ENCODE results near the gene YAF2. TPM values are rescaled to one million over a fixed set of nuclear protein-coding genes. Genes with fewer than 3 reads are reported as not detected.

YAF2 gene
- total RNA-seq, 1 experiment from 2014 or later, result 49.6 TPM

DNA sequence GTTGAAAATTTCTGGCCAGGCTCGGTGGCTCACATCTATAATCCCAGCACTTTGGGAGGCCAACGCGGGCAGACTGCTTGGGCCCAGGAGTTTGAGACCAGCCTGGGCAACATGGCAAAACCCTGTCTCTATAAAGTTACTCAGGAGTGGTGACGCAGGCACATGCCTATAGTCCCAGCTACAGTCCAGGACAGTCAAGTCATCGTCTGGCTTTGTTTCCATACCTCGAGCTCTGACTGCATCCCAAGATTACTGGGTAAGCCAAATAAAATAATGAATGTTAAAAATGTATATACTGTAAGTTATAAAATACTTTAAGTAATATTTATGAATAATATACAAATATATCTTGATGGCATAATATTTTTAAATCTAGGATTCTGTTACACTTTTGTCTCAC is 70.3 kb downstream of the YAF2 start:
- Mint-ChIP-seq H3K36me3 (ENCODE audit: insufficient read depth, unreplicated experiment) (peaks cover 23% of the 10 kb centered on the region), H3K4me3 (ENCODE audit: unreplicated experiment) (no peak overlapping the region), H3K27ac (ENCODE audit: low read depth, unreplicated experiment) (no peak overlapping the region), H3K4me1 (ENCODE audit: insufficient read depth, unreplicated experiment) (peaks cover 5% of the 10 kb centered on the region), H3K9me3 (ENCODE audit: unreplicated experiment) (no peaks in the 10 kb centered on the region), H3K27me3 (ENCODE audit: insufficient read depth, unreplicated experiment) (no peaks in the 10 kb centered on the region)
- intact Hi-C loops (cut with micrococcal nuclease), result no loop called here
- no peak for DNase-seq (ENCODE audit: unreplicated experiment)
- ChIA-PET POLR2A (interaction anchor here (0.6 kb wide), 1 partner anchor 250 kb away, joined by 3 read pairs; no protein-coding TSS in a partner anchor), CTCF (interaction anchor here (0.8 to 2.0 kb wide), 2 partner anchors 13 to 129 kb away, joined by 3 to 5 read pairs; no protein-coding TSS in a partner anchor)
- TF ChIP-seq, protein P1, sequence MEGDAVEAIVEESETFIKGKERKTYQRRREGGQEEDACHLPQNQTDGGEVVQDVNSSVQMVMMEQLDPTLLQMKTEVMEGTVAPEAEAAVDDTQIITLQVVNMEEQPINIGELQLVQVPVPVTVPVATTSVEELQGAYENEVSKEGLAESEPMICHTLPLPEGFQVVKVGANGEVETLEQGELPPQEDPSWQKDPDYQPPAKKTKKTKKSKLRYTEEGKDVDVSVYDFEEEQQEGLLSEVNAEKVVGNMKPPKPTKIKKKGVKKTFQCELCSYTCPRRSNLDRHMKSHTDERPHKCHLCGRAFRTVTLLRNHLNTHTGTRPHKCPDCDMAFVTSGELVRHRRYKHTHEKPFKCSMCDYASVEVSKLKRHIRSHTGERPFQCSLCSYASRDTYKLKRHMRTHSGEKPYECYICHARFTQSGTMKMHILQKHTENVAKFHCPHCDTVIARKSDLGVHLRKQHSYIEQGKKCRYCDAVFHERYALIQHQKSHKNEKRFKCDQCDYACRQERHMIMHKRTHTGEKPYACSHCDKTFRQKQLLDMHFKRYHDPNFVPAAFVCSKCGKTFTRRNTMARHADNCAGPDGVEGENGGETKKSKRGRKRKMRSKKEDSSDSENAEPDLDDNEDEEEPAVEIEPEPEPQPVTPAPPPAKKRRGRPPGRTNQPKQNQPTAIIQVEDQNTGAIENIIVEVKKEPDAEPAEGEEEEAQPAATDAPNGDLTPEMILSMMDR (IDR thresholded peaks at IDR 0.05; ENCODE audit: unreplicated experiment), result no peak
- no TSS peak for BruUV-seq (replicated peaks)

DNA sequence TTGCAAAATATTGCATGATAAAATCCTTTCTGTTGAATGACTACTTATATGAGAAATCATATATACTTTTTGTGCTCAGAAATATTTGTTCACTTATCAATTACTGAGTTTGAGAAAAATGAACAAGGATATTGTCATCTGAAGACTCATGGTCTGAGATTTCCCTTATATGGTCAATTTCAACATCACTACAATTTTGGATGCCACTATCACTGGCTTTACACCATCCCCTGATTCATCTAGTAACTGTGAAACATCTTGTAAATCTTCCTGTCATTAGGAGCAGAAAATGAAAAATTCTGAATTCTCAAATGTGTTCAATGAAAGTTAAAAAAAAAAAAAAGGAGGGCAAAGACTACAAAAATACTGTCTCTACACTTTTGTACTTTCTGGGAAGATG is 71.5 kb downstream of the YAF2 start:
- ChIA-PET CTCF (no interaction called here), POLR2A (no interaction called here)
- intact Hi-C loops (cut with micrococcal nuclease), result no loop called here
- Mint-ChIP-seq H3K4me3 (ENCODE audit: unreplicated experiment) (no peak overlapping the region), H3K36me3 (ENCODE audit: insufficient read depth, unreplicated experiment) (peaks cover 18% of the 10 kb centered on the region), H3K9me3 (ENCODE audit: unreplicated experiment) (no peaks in the 10 kb centered on the region), H3K27me3 (ENCODE audit: insufficient read depth, unreplicated experiment) (no peaks in the 10 kb centered on the region), H3K4me1 (ENCODE audit: insufficient read depth, unreplicated experiment) (peaks cover 12% of the 10 kb centered on the region), H3K27ac (ENCODE audit: low read depth, unreplicated experiment) (no peak overlapping the region)
- DNase-seq (ENCODE audit: unreplicated experiment), result no peak
- TF ChIP-seq, protein P1 (IDR thresholded peaks at IDR 0.05; ENCODE audit: unreplicated experiment), result no peak
- no TSS peak for BruUV-seq (replicated peaks)

DNA sequence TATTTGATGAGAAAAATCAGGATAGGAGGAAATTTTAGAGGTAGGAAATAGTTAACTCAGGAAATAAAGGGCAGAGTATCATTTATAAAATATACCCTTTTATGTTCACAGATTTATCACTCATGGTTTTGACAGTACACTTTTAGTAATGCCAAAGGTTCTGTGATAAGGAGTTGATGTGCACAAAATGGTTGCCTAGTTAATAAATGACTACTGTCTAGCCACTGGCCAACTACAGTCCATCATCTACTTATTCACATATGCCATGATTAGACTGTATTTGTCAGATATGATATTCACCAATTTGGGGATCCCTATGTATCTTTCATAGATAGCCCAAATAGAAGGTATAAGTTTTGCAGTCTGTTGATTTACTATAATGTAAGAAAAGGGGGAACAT is 74.1 kb downstream of the YAF2 start:
- H3K4me3 Mint-ChIP-seq (ENCODE audit: unreplicated experiment), result no peak overlapping the region
- no peak for DNase-seq (ENCODE audit: unreplicated experiment)
- peaks cover 19% of the 10 kb centered on the region for H3K36me3 Mint-ChIP-seq (ENCODE audit: insufficient read depth, unreplicated experiment)
- no peaks in the 10 kb centered on the region for H3K9me3 Mint-ChIP-seq (ENCODE audit: unreplicated experiment)
- H3K27ac Mint-ChIP-seq (ENCODE audit: low read depth, unreplicated experiment), result no peak overlapping the region
- H3K27me3 Mint-ChIP-seq (ENCODE audit: insufficient read depth, unreplicated experiment), result no peaks in the 10 kb centered on the region
- BruUV-seq (replicated peaks), result no TSS peak
- TF ChIP-seq, protein P1 (IDR thresholded peaks at IDR 0.05; ENCODE audit: unreplicated experiment), result no peak
- POLR2A ChIA-PET, result interaction anchor here (1.0 kb wide), 1 partner anchor 19 kb away, joined by 3 read pairs; no protein-coding TSS in a partner anchor
- intact Hi-C loops (cut with micrococcal nuclease), result no loop called here
- CTCF ChIA-PET, result no interaction called here
- peaks cover 12% of the 10 kb centered on the region for H3K4me1 Mint-ChIP-seq (ENCODE audit: insufficient read depth, unreplicated experiment)

DNA sequence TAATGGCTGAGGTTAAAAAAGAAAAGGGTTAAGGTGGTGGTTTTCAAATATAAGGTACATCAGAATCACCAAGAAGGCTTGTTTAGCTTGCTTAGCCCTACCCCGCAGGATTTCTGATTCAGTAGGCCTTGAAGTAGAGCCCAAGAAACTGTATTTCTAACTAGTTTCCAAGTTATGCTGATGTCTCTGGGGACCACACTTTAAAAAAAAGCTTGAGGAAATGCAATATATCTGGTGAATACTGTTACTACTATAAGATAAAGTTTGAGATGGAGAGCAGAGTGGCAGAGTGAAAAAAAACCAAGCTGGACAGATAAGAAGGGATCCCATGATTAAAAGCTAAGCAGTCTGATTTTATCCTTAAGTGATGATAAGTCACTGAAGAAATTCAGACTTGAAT is 75.1 kb downstream of the YAF2 start:
- DNase-seq (ENCODE audit: unreplicated experiment), result no peak
- H3K27ac Mint-ChIP-seq (ENCODE audit: low read depth, unreplicated experiment), result no peak overlapping the region
- H3K9me3 Mint-ChIP-seq (ENCODE audit: unreplicated experiment), result no peaks in the 10 kb centered on the region
- no peaks in the 10 kb centered on the region for H3K27me3 Mint-ChIP-seq (ENCODE audit: insufficient read depth, unreplicated experiment)
- ChIA-PET CTCF (no interaction called here), POLR2A (interaction anchor here (0.5 to 4.4 kb wide), 6 partner anchors 13 to 220 kb away, joined by 3 to 20 read pairs (median 4); partner anchors contain the start of gene GXYLT1)
- no TSS peak for BruUV-seq (replicated peaks)
- H3K4me3 Mint-ChIP-seq (ENCODE audit: unreplicated experiment), result no peak overlapping the region
- peaks cover 12% of the 10 kb centered on the region for H3K4me1 Mint-ChIP-seq (ENCODE audit: insufficient read depth, unreplicated experiment)
- H3K36me3 Mint-ChIP-seq (ENCODE audit: insufficient read depth, unreplicated experiment), result peaks cover 19% of the 10 kb centered on the region
- TF ChIP-seq, protein P1 (IDR thresholded peaks at IDR 0.05; ENCODE audit: unreplicated experiment), result no peak
- intact Hi-C loops (cut with micrococcal nuclease), result no loop called here
